Esophagus muscularis mucosa (tissue), 4 donors: ENCODE measurements around the gene MIAT.

Experiments used
- EP300 ChIP-seq: sonication (generic); formaldehyde crosslinking; IDR thresholded peaks from one replicate; pipeline ENCODE4 v1.6.1; 2017; ENCODE audit warnings: antibody characterized with exemption
- POLR2A ChIP-seq: fragments of 450-650 bp; IDR thresholded peaks from one replicate; pipeline ENCODE4 v1.6.1; 2017; ENCODE audit warnings: antibody characterized with exemption, moderate library complexity, mild to moderate bottlenecking, low read depth
- POLR2AphosphoS5 ChIP-seq, 2 donors: sonication (generic); formaldehyde crosslinking; IDR thresholded peaks; one replicate each; pipeline ENCODE4 v1.6.1; 2017; ENCODE audit warnings: antibody characterized with exemption in 2 of 2
- TF ChIP-seq, protein P1 (sequence below), 3 experiments: fragments of 200-600 bp in 2 of 3; fragments of 450-650 bp in 1 of 3; sonication (generic) in 2 of 3; IDR thresholded peaks; one replicate each; pipeline ENCODE4 v1.5.1; 2017 to 2019; ENCODE audit warnings: antibody characterized with exemption in 3 of 3, mild to moderate bottlenecking in 2 of 3, moderate library complexity in 1 of 3

DNA sequence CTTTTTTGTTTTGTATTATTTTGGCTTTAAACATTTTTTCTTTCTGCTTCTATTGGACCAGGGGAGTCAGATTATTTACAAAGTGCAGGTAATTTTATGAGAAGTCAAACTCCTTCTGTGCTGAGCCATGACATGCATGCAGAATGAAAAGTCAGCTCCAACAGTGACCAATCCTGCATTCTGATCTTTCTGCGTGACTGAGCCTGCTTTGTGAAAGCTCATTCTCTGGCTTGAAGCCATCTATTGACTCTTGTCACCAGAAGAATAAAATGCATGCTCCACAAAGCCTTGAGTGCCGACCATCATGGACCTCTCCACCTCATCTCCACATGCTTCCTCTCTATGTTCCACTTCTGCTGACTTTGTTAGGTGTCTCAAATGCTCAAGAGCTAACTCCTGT, 50.2 kb downstream of the MIAT start:
- no peak for TF ChIP-seq POLR2AphosphoS5 (IDR thresholded peaks at IDR 0.05)
- TF ChIP-seq, protein P1, sequence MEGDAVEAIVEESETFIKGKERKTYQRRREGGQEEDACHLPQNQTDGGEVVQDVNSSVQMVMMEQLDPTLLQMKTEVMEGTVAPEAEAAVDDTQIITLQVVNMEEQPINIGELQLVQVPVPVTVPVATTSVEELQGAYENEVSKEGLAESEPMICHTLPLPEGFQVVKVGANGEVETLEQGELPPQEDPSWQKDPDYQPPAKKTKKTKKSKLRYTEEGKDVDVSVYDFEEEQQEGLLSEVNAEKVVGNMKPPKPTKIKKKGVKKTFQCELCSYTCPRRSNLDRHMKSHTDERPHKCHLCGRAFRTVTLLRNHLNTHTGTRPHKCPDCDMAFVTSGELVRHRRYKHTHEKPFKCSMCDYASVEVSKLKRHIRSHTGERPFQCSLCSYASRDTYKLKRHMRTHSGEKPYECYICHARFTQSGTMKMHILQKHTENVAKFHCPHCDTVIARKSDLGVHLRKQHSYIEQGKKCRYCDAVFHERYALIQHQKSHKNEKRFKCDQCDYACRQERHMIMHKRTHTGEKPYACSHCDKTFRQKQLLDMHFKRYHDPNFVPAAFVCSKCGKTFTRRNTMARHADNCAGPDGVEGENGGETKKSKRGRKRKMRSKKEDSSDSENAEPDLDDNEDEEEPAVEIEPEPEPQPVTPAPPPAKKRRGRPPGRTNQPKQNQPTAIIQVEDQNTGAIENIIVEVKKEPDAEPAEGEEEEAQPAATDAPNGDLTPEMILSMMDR (IDR thresholded peaks at IDR 0.05), result no peak
- TF ChIP-seq POLR2A, result no peak
- TF ChIP-seq EP300, result no peak
